ENCODE measurements around the gene RARS1. TPM values are rescaled to one million over a fixed set of nuclear protein-coding genes. Genes with fewer than 3 reads are reported as not detected.

Gene RARS1
- total RNA-seq, result 258 and 284 TPM in 2 replicates

DNA sequence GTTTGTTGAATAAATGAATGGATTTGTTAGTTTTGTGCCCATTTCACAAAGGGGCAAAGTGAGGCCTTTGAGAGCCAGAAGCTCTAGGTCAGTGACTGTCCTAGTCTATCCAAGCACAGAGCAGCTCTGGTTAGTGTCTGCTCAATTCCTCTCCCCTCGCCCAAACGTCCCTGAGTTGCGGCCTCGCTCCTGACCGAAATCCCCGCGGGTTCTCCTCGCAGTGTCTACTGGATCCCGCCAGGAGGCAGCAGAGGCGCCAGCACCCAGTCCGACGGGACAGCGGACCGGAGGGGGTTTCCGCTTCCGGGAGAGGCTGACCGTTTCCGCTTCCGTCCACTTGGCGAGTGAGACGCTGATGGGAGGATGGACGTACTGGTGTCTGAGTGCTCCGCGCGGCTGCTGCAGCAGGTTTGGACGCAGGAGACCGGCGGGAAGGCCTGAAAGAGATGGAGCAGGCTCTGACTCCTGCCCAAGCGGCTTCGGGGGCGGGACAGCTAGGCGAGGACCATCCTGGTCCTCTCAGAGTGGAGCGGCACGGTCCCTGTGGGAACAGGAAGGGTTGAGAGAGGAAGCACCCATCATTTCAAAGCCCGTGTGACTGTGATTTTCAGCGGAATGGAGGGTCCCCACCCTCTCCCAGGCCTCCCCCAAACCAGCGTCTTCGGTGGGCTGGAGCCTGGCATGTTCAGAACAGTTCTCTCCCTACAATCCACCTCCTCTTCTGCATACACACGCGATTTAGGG, at the start of gene RARS1:
Gene RARS1, plus strand, starts transcription at position 336 of the 744 bp plus-strand sequence. Its CDS starts 28 bp downstream, at position 364.

DNA sequence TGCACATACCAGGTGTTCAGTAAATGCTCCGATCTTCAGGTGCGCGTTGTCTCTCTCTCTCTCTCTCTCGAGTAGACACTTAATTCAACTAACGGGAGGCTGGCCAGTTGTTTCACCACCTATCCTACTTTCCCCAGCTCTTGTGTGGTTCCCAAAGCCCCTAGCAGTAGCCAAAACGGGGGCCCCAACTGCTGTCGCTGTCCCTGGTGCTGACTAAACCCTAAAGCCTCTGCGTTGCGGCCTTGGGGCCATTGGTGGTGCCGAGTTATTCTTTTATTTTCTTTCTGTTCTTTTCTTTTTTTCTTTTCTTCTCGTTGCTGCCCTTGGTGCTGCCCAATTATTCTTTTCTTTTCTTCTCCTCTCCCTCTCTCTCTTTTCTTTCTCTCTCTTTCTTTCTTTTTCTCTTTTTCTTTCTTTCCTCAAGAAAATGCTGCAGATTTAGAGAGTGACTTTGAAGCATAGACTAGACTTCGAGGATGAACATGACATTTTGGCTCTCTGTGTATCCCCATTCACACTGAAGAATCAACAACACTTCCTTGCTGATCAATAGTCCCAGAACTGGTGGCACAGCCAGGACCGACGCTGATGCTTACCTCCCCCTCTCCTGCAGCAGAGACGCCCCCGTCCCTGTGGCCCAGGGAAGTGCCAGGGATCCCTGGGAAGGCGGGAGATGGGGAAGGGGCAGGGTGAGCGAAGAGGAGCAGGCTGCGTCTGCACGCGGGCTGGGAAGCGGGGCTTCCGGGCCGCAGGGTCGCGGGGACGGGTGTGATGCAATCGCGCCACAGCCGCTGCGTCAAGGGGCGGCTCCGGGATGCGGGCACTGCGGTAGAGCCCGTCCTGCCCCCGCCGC, 42.5 kb downstream of the RARS1 start, which contains the start of gene FBLL1:
Gene FBLL1, plus strand, starts transcription at position 785 of the 853 bp plus-strand sequence. CDS start 200 bp downstream, outside the sequence.

Other genes with a start within 250 kb of the RARS1 start
- 5.9 and 7.7 TPM in 2 replicates for gene WWC1, start 194.8 kb upstream of the RARS1 start, total RNA-seq
- under 0.01 and 0.77 TPM in 2 replicates for gene FBLL1, start 42.8 kb downstream of the RARS1 start, total RNA-seq
- gene PANK3, start 92.9 kb downstream of the RARS1 start, total RNA-seq, result 36.4 and 40.0 TPM in 2 replicates

Measured in regular cardiac myocyte (primary cell).